Endothelial cell of umbilical vein (primary cell): Measurements from ENCODE around the gene GALNT13. TPM values are rescaled to one million over a fixed set of nuclear protein-coding genes. Genes with fewer than 3 reads are reported as not detected.

Source experiments
- BruUV-seq: library from RNA; stranded (reverse); fragments of 400-500 nt; replicated peaks from 2 replicates; lab custom pipeline; 2021; lab: Mats Ljungman, UMichigan
- CTCF ChIA-PET: fragments of 300-600, 350-600 bp; sonication (Branson Sonifier 250); formaldehyde crosslinking; loops from one replicate; lab custom pipeline; 2021; ENCODE audit warnings: antibody characterized with exemption, inconsistent platforms; lab: Charles Lee
- POLR2A ChIA-PET: fragments of 300-600, 350-600 bp; sonication (Branson Sonifier 250); formaldehyde crosslinking; loops from one replicate; lab custom pipeline; 2021; ENCODE audit warnings: antibody characterized with exemption, inconsistent platforms; lab: Charles Lee
- DNase-seq: peaks from one replicate; pipeline ENCODE4 v3.0.0-alpha.2; 2011; ENCODE audit warnings: low read depth, low spot score
- FAIRE-seq: peaks from 2 replicates; lab custom pipeline; 2011; peaks lifted over from hg19 to GRCh38; lab: Jason Lieb, UNC
- H2AFZ ChIP-seq: 2 replicates; pipeline ENCODE4 v1.6.0; 2012; ENCODE audit warnings: low read depth, low read length, control low read depth, inconsistent platforms
- H3K27ac ChIP-seq: 2 replicates; pipeline ENCODE4 v1.5.1; 2011; ENCODE audit warnings: low read depth, mild to moderate bottlenecking, control low read depth, low read length, moderate library complexity; ENCODE audit not compliant: insufficient read depth
- H3K27me3 ChIP-seq, 2 experiments: 2 replicates each; pipeline versions ENCODE4 v1.6.0 to v1.6.1; 2011; ENCODE audit warnings: low read length in 2 of 2, mixed read lengths in 1 of 2; ENCODE audit not compliant: control insufficient read depth in 2 of 2, insufficient read depth in 2 of 2
- H3K36me3 ChIP-seq, 2 experiments: 2 replicates in 1 of 2; 3 replicates in 1 of 2; pipeline ENCODE4 v1.5.1; 2011; ENCODE audit warnings: low read length in 2 of 2, mild to moderate bottlenecking in 1 of 2, moderate library complexity in 1 of 2; ENCODE audit not compliant: control insufficient read depth in 2 of 2, insufficient read depth in 2 of 2; ENCODE audit errors: extremely low read depth in 1 of 2
- H3K4me1 ChIP-seq: 3 replicates; pipeline ENCODE4 v1.5.1; 2011; ENCODE audit warnings: mild to moderate bottlenecking, low read length; ENCODE audit not compliant: control insufficient read depth, insufficient read depth; ENCODE audit errors: extremely low read depth
- H3K4me2 ChIP-seq: 2 replicates; pipeline ENCODE4 v1.6.1; 2011; ENCODE audit warnings: low read length, control low read depth, mixed read lengths; ENCODE audit not compliant: insufficient read depth
- H3K4me3 ChIP-seq, 3 experiments: fragments of 200-600 bp in 1 of 3; sonication (generic), shearing (Covaris generic) in 1 of 3; replicated peaks in 1 of 3; 2 replicates each; pipeline ENCODE4 v1.5.1; 2011 to 2016; ENCODE audit warnings: control low read depth in 3 of 3, low read length in 3 of 3, mild to moderate bottlenecking in 2 of 3, inconsistent platforms in 1 of 3, low read depth in 1 of 3, moderate library complexity in 1 of 3; ENCODE audit not compliant: insufficient read depth in 1 of 3
- H3K79me2 ChIP-seq: 2 replicates; pipeline ENCODE4 v1.6.0; 2012; ENCODE audit warnings: low read length, inconsistent platforms; ENCODE audit not compliant: control insufficient read depth, insufficient read depth
- H3K9ac ChIP-seq: replicated peaks from 2 replicates; pipeline ENCODE3; 2011; ENCODE audit warnings: low read length, control low read depth; ENCODE audit not compliant: insufficient read depth; ENCODE audit errors: extremely low read depth
- H3K9me1 ChIP-seq: replicated peaks from 3 replicates; pipeline ENCODE4 v1.6.0; 2011; ENCODE audit warnings: mild to moderate bottlenecking, low read length; ENCODE audit not compliant: control insufficient read depth, insufficient read depth; ENCODE audit errors: extremely low read depth
- H3K9me3 ChIP-seq: replicated peaks from 2 replicates; pipeline ENCODE4 v1.5.1; 2012; ENCODE audit warnings: low read length, inconsistent platforms; ENCODE audit not compliant: control insufficient read depth, insufficient read depth
- H4K20me1 ChIP-seq: replicated peaks from 2 replicates; pipeline ENCODE3; 2011; ENCODE audit warnings: mild to moderate bottlenecking, low read length; ENCODE audit not compliant: control insufficient read depth, insufficient read depth; ENCODE audit errors: extremely low read depth
- EZH2 ChIP-seq: IDR thresholded peaks from 2 replicates; pipeline ENCODE4 v1.6.1; 2012; ENCODE audit warnings: borderline replicate concordance, low read depth, mild to moderate bottlenecking, moderate library complexity, low read length, inconsistent platforms; ENCODE audit not compliant: severe bottlenecking
- FOS ChIP-seq: IDR thresholded peaks from 2 replicates; pipeline ENCODE4 v1.6.1; 2011; ENCODE audit warnings: mild to moderate bottlenecking, low read length, moderate library complexity, borderline replicate concordance; ENCODE audit not compliant: insufficient read depth
- GATA2 ChIP-seq: IDR thresholded peaks from 2 replicates; pipeline ENCODE4 v1.7.0; 2011; ENCODE audit warnings: low read depth, mild to moderate bottlenecking, moderate library complexity, mixed read lengths, low read length; ENCODE audit not compliant: insufficient read length, insufficient read depth
- JUN ChIP-seq: IDR thresholded peaks from 2 replicates; pipeline ENCODE4 v1.6.1; 2011; ENCODE audit warnings: borderline replicate concordance, low read depth; ENCODE audit not compliant: insufficient read length, insufficient read depth
- MYC ChIP-seq: IDR thresholded peaks from one replicate; pipeline ENCODE4 v1.6.1; 2011; ENCODE audit warnings: mild to moderate bottlenecking, low read depth, low read length
- POLR2A ChIP-seq: IDR thresholded peaks from 2 replicates; pipeline ENCODE4 v1.6.1; 2012; ENCODE audit warnings: low read depth, mild to moderate bottlenecking, control low read depth, low read length
- POLR2AphosphoS5 ChIP-seq: IDR thresholded peaks from 2 replicates; pipeline ENCODE4 v1.6.1; 2012; ENCODE audit warnings: low read depth, mild to moderate bottlenecking, control low read depth, low read length, moderate library complexity; ENCODE audit not compliant: insufficient read depth
- dilution Hi-C: fragments of 300-500 bp; cut with MboI; formaldehyde crosslinking; loops from one replicate; pipeline ENCODE4 v1.15.0; 2019; ENCODE audit warnings: low sequenced_read_pairs; ENCODE audit not compliant: extremely low pct_ligation_motif_present
- intact Hi-C: fragments of 100-400 bp; cut with micrococcal nuclease; formaldehyde crosslinking; loops from one replicate; pipeline ENCODE4 v1.10.0; 2022
- polyA plus RNA-seq, 4 experiments: library from polyadenylated mRNA; depleted of rRNA in 3 of 4; stranded (reverse) in 3 of 4; unstranded in 1 of 4; fragments of >200 nt; gene quantifications; 2 replicates each; pipeline versions ENCODE4 v1.2.1 to v1.2.3, GENCODE V29; 2011 to 2012; ENCODE audit warnings: missing spikeins in 1 of 4
- total RNA-seq: library from RNA; stranded (reverse); gene quantifications from 2 replicates; pipeline ENCODE4 v1.2.3, GENCODE V29; 2021
- TF ChIP-seq, protein P1 (sequence below): IDR thresholded peaks from 2 replicates; pipeline ENCODE4 v1.6.1; 2011; ENCODE audit not compliant: insufficient read depth, insufficient read length
- TF ChIP-seq, protein P2 (sequence below), 2 donors: IDR thresholded peaks; 1 replicate in 1 of 2; 2 replicates in 1 of 2; pipeline ENCODE4 v1.5.1; 2011; ENCODE audit warnings: low read length in 2 of 2, mild to moderate bottlenecking in 2 of 2, moderate library complexity in 2 of 2, control low read depth in 1 of 2, inconsistent platforms in 1 of 2, low read depth in 1 of 2; ENCODE audit not compliant: insufficient read depth in 1 of 2; ENCODE audit errors: extremely low read depth in 1 of 2

Gene GALNT13
- total and polyA plus RNA-seq, 2 donors (not counting 3 experiments of a cell fraction or from before 2014, with no cell fraction given) = 0.06 TPM; not detected in 1

DNA sequence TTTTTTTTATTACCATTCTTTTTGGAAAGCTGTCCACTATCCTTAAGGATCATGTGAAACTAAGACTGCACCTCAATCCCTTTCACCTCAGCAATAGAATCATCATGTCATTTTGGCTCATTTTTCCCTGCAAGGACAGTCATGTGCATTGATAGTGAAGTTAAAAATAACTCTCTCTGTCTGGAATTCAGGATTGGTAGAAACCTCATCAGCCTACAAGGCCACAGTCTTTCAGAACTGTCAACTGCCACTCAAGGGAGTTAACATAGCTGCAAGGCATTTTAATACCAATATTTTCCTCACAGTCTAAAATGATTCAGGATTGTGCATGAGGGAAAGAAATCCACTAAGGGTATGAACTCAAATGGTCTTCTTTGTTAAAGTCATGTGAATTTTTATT lies 625.3 kb downstream of the GALNT13 start:
- no peak for DNase-seq
- no peaks in the 10 kb centered on the region for H3K4me1 ChIP-seq
- H3K9me1 ChIP-seq = no peaks in the 10 kb centered on the region
- dilution Hi-C loops (no loop called here), intact Hi-C loops (no loop called here)
- no peak overlapping the region for H2AFZ ChIP-seq
- ChIA-PET CTCF (no interaction called here), POLR2A (no interaction called here)
- no peak for FAIRE-seq
- H3K9me3 ChIP-seq = no peaks in the 10 kb centered on the region
- H3K9ac ChIP-seq = no peak overlapping the region
- H3K27me3 ChIP-seq = no peaks in the 10 kb centered on the region
- H3K4me3 ChIP-seq = no peak overlapping the region
- H3K27ac ChIP-seq = no peak overlapping the region
- TF ChIP-seq POLR2A = no peak
- no peak for TF ChIP-seq JUN
- TF ChIP-seq GATA2 = no peak
- TF ChIP-seq EZH2 = no peak
- TF ChIP-seq, protein P1, sequence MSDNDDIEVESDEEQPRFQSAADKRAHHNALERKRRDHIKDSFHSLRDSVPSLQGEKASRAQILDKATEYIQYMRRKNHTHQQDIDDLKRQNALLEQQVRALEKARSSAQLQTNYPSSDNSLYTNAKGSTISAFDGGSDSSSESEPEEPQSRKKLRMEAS = no peak
- TF ChIP-seq, protein P2, sequence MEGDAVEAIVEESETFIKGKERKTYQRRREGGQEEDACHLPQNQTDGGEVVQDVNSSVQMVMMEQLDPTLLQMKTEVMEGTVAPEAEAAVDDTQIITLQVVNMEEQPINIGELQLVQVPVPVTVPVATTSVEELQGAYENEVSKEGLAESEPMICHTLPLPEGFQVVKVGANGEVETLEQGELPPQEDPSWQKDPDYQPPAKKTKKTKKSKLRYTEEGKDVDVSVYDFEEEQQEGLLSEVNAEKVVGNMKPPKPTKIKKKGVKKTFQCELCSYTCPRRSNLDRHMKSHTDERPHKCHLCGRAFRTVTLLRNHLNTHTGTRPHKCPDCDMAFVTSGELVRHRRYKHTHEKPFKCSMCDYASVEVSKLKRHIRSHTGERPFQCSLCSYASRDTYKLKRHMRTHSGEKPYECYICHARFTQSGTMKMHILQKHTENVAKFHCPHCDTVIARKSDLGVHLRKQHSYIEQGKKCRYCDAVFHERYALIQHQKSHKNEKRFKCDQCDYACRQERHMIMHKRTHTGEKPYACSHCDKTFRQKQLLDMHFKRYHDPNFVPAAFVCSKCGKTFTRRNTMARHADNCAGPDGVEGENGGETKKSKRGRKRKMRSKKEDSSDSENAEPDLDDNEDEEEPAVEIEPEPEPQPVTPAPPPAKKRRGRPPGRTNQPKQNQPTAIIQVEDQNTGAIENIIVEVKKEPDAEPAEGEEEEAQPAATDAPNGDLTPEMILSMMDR (IDR thresholded peaks at IDR 0.05; ENCODE audit: extremely low read depth in 1 of 2, insufficient read depth in 1 of 2, low read depth in 1 of 2, low read length in 2 of 2) = no peak
- TF ChIP-seq MYC = no peak
- no peak for TF ChIP-seq FOS
- no peak for TF ChIP-seq POLR2AphosphoS5
- no TSS peak for BruUV-seq
- H4K20me1 ChIP-seq = no peaks in the 10 kb centered on the region
- H3K36me3 ChIP-seq = no peaks in the 10 kb centered on the region
- H3K4me2 ChIP-seq = no peak overlapping the region
- no peaks in the 10 kb centered on the region for H3K79me2 ChIP-seq
